H1 (cell line): Measurements from ENCODE around the gene ANKIB1. TPM values are rescaled to one million over a fixed set of nuclear protein-coding genes. Genes with fewer than 3 reads are reported as not detected.

ENCODE experiments used
- CTCF ChIA-PET: fragments of 300-600 bp; sonication (Branson Sonifier 250); formaldehyde crosslinking; loops from one replicate; lab custom pipeline; 2021; ENCODE audit not compliant: partially characterized antibody; lab: Charles Lee
- POLR2A ChIA-PET: fragments of 300-600 bp; sonication (Branson Sonifier 250); formaldehyde crosslinking; loops from one replicate; lab custom pipeline; 2021; ENCODE audit warnings: inconsistent platforms; ENCODE audit not compliant: partially characterized antibody; lab: Charles Lee
- DNase-seq, 2 experiments: peaks; one replicate each; pipeline versions ENCODE4 v3.0.0 to v3.0.0-alpha.2; 2010 to 2022; ENCODE audit warnings: low spot score in 2 of 2, low read depth in 1 of 2, mixed read lengths in 1 of 2
- FAIRE-seq: peaks from 2 replicates; lab custom pipeline; 2011; peaks lifted over from hg19 to GRCh38; lab: Jason Lieb, UNC
- H2AFZ ChIP-seq: 2 replicates; pipeline ENCODE4 v1.8.1; 2012; ENCODE audit warnings: low read length, inconsistent platforms
- H2AK5ac ChIP-seq: 2 replicates; pipeline ENCODE4 v1.6.1; 2013; ENCODE audit warnings: low read depth, low read length
- H2BK120ac ChIP-seq: replicated peaks from 2 replicates; pipeline ENCODE3; 2013; ENCODE audit warnings: low read depth, low read length, inconsistent platforms
- H2BK12ac ChIP-seq: 2 replicates; pipeline ENCODE4 v1.6.1; 2013; ENCODE audit warnings: low read depth, low read length
- H2BK15ac ChIP-seq: 2 replicates; pipeline ENCODE4 v1.6.1; 2013; ENCODE audit warnings: low read length
- H2BK20ac ChIP-seq: 2 replicates; pipeline ENCODE4 v1.6.1; 2013; ENCODE audit warnings: low read length
- H2BK5ac ChIP-seq: 2 replicates; pipeline ENCODE4 v1.6.1; 2013; ENCODE audit warnings: low read depth, low read length
- H3K14ac ChIP-seq: 2 replicates; pipeline ENCODE4 v1.6.1; 2013; ENCODE audit warnings: inconsistent platforms; ENCODE audit not compliant: insufficient read length
- H3K18ac ChIP-seq: 2 replicates; pipeline ENCODE4 v1.6.1; 2013; ENCODE audit warnings: low read length; ENCODE audit errors: extremely low read depth
- H3K23ac ChIP-seq: 2 replicates; pipeline ENCODE4 v1.6.1; 2013; ENCODE audit warnings: inconsistent platforms; ENCODE audit not compliant: insufficient read length
- H3K23me2 ChIP-seq: 2 replicates; pipeline ENCODE4 v1.6.1; 2013; ENCODE audit warnings: low read depth, low read length
- H3K27ac ChIP-seq: 2 replicates; pipeline ENCODE4 v1.6.1; 2011; ENCODE audit warnings: low read depth, low read length, inconsistent platforms
- H3K27me3 ChIP-seq, 4 experiments: replicated peaks in 1 of 4; 1 replicate in 1 of 4; 2 replicates in 3 of 4; pipeline versions ENCODE4 v1.6.1 to v1.8.1; 2011 to 2013; ENCODE audit warnings: low read length in 3 of 4, mild to moderate bottlenecking in 3 of 4, inconsistent platforms in 2 of 4, mixed read lengths in 2 of 4, moderate library complexity in 1 of 4; ENCODE audit not compliant: control insufficient read depth in 3 of 4, insufficient read depth in 3 of 4; ENCODE audit errors: extremely low read depth in 1 of 4
- H3K36me3 ChIP-seq, 4 experiments: 2 replicates each; pipeline versions ENCODE4 v1.6.1 to v1.8.1; 2011 to 2013; ENCODE audit warnings: mild to moderate bottlenecking in 4 of 4, low read length in 3 of 4, moderate library complexity in 2 of 4, control low read depth in 1 of 4, inconsistent platforms in 1 of 4; ENCODE audit not compliant: insufficient read depth in 4 of 4, control insufficient read depth in 2 of 4
- H3K4ac ChIP-seq: replicated peaks from 2 replicates; pipeline ENCODE3; 2013; ENCODE audit warnings: low read length, low read depth, mixed read lengths, inconsistent platforms; ENCODE audit not compliant: insufficient read length
- H3K4me1 ChIP-seq, 4 experiments: replicated peaks in 1 of 4; 1 replicate in 1 of 4; 2 replicates in 3 of 4; pipeline versions ENCODE4 v1.6.1 to v1.8.1; 2011 to 2013; ENCODE audit warnings: low read length in 3 of 4, inconsistent platforms in 2 of 4, mixed read lengths in 1 of 4; ENCODE audit not compliant: insufficient read depth in 4 of 4, control insufficient read depth in 3 of 4
- H3K4me2 ChIP-seq, 2 experiments: 2 replicates each; pipeline versions ENCODE4 v1.6.1 to v1.8.1; 2011 to 2013; ENCODE audit warnings: low read depth in 2 of 2, low read length in 2 of 2, control low read depth in 1 of 2, inconsistent platforms in 1 of 2, mild to moderate bottlenecking in 1 of 2; ENCODE audit not compliant: insufficient read depth in 1 of 2
- H3K4me3 ChIP-seq, 4 experiments: fragments of 200-600, 300-600 bp in 1 of 4; sonication (generic), shearing (Covaris generic), sonication (Bioruptor Twin) in 1 of 4; 2 replicates each; pipeline versions ENCODE4 v1.5.1 to v1.8.1; 2011 to 2016; ENCODE audit warnings: low read length in 4 of 4, low read depth in 3 of 4, control low read depth in 2 of 4, inconsistent platforms in 2 of 4, mild to moderate bottlenecking in 2 of 4, mixed read lengths in 1 of 4, moderate library complexity in 1 of 4; ENCODE audit not compliant: insufficient read depth in 2 of 4; ENCODE audit errors: extremely low read depth in 1 of 4
- H3K56ac ChIP-seq: replicated peaks from 2 replicates; pipeline ENCODE3; 2013; ENCODE audit warnings: low read depth, mild to moderate bottlenecking, mixed read lengths, low read length, inconsistent platforms; ENCODE audit not compliant: insufficient read length
- H3K79me1 ChIP-seq: 2 replicates; pipeline ENCODE4 v1.6.1; 2013; ENCODE audit warnings: low read depth, low read length, control low read depth
- H3K79me2 ChIP-seq, 2 experiments: 2 replicates each; pipeline versions ENCODE4 v1.6.1 to v1.8.1; 2012 to 2013; ENCODE audit warnings: low read length in 2 of 2, mild to moderate bottlenecking in 2 of 2, inconsistent platforms in 1 of 2; ENCODE audit not compliant: insufficient read depth in 2 of 2, control insufficient read depth in 1 of 2
- H3K9ac ChIP-seq, 4 experiments: replicated peaks in 1 of 4; 1 replicate in 1 of 4; 2 replicates in 3 of 4; pipeline versions ENCODE4 v1.6.1 to v1.8.1; 2011 to 2013; ENCODE audit warnings: low read depth in 3 of 4, low read length in 3 of 4, control low read depth in 2 of 4, mild to moderate bottlenecking in 2 of 4, moderate library complexity in 2 of 4, inconsistent platforms in 1 of 4; ENCODE audit errors: extremely low read depth in 1 of 4
- H3K9me3 ChIP-seq, 2 experiments: 2 replicates each; pipeline versions ENCODE4 v1.6.1 to v1.8.1; 2012 to 2013; ENCODE audit warnings: mild to moderate bottlenecking in 2 of 2, moderate library complexity in 2 of 2, control low read depth in 1 of 2, inconsistent platforms in 1 of 2, low read depth in 1 of 2, low read length in 1 of 2, mixed read lengths in 1 of 2; ENCODE audit not compliant: insufficient read depth in 2 of 2
- H4K20me1 ChIP-seq, 2 experiments: replicated peaks in 1 of 2; 2 replicates each; pipeline versions ENCODE3 to v1.8.1; 2011 to 2013; ENCODE audit warnings: inconsistent platforms in 2 of 2, low read length in 2 of 2, mild to moderate bottlenecking in 1 of 2; ENCODE audit not compliant: insufficient read depth in 2 of 2, control insufficient read depth in 1 of 2
- H4K5ac ChIP-seq: 2 replicates; pipeline ENCODE4 v1.6.1; 2013; ENCODE audit warnings: low read length, low read depth, mixed read lengths, inconsistent platforms; ENCODE audit not compliant: insufficient read length
- H4K8ac ChIP-seq: 2 replicates; pipeline ENCODE4 v1.8.0; 2013; ENCODE audit warnings: mild to moderate bottlenecking, moderate library complexity, low read length, inconsistent platforms; ENCODE audit not compliant: insufficient read depth; ENCODE audit errors: extremely low read depth
- H4K91ac ChIP-seq: replicated peaks from 2 replicates; pipeline ENCODE3; 2013; ENCODE audit warnings: low read length, mixed read lengths, inconsistent platforms; ENCODE audit not compliant: insufficient read length
- CBX5 ChIP-seq: fragments of 300-800, 300-1000 bp; sonication (generic); IDR thresholded peaks from 2 replicates; pipeline ENCODE4 v1.7.1; 2016; ENCODE audit warnings: antibody characterized with exemption, low read length, low read depth
- CEBPB ChIP-seq: IDR thresholded peaks from 2 replicates; pipeline ENCODE4 v1.6.1; 2012; ENCODE audit warnings: low read depth, low read length
- CHD2 ChIP-seq: IDR thresholded peaks from 2 replicates; pipeline ENCODE4 v1.6.1; 2012; ENCODE audit warnings: low read length, improper control_type of control experiment
- HDAC6 ChIP-seq: IDR thresholded peaks from one replicate; pipeline ENCODE4 v1.7.1; 2012; ENCODE audit warnings: low read depth, mild to moderate bottlenecking, inconsistent platforms, low read length, moderate library complexity
- RAD21 ChIP-seq, 2 experiments: IDR thresholded peaks in 1 of 2; conservative IDR thresholded peaks in 1 of 2; 2 replicates each; pipeline ENCODE4 v1.6.1; 2011; ENCODE audit warnings: low read depth in 2 of 2, low read length in 2 of 2, improper control_type of control experiment in 1 of 2, inconsistent platforms in 1 of 2, mild to moderate bottlenecking in 1 of 2, moderate library complexity in 1 of 2
- SP4 ChIP-seq: IDR thresholded peaks from 2 replicates; pipeline ENCODE4 v1.6.1; 2012; ENCODE audit warnings: low read length, inconsistent platforms
- WGBS, 2 experiments: shearing (Covaris generic) in 1 of 2; methylation state at CpG; one replicate each; pipeline versions ENCODE4 v1.1.6 to v1.1.7; 2013 to 2015; ENCODE audit warnings: low lambda C conversion rate in 2 of 2, mixed read lengths in 2 of 2, inconsistent platforms in 1 of 2, low coverage in 1 of 2, missing lambda C conversion rate in 1 of 2; ENCODE audit not compliant: insufficient replicate concordance in 2 of 2, insufficient coverage in 1 of 2, insufficient read length in 1 of 2; ENCODE audit errors: extremely low coverage in 1 of 2, missing lambda C conversion rate in 1 of 2; 5-methylcytosine and 5-hydroxymethylcytosine counted together
- polyA plus RNA-seq, 7 experiments: library from polyadenylated mRNA; depleted of rRNA in 3 of 7; stranded (reverse) in 5 of 7; unstranded in 2 of 7; fragments of >200 nt in 5 of 7; fragments of 200-250 nt in 2 of 7; gene quantifications; 1 replicate in 5 of 7; 2 replicates in 1 of 7; 4 replicates in 1 of 7; pipeline versions ENCODE4 v1.2.1 to v1.2.3, GENCODE V29; 2011 to 2013; ENCODE audit warnings: missing spikeins in 2 of 7, mixed read lengths in 2 of 7
- total RNA-seq: library from RNA; stranded (reverse); fragmentation: NEBNext Ultra II Directional; extraction: Animal tissue kit (Norgen Biotek cat#: 25700); gene quantifications from 2 replicates; pipeline ENCODE4 v1.2.1, GENCODE V29; 2021
- TF ChIP-seq, protein P1 (sequence below): IDR thresholded peaks from 2 replicates; pipeline ENCODE4 v1.6.1; 2012; ENCODE audit warnings: inconsistent platforms

The ANKIB1 gene
- total and polyA plus RNA-seq, 2 of the 8 experiments (the other 6 are each of a cell fraction or from before 2014, with no cell fraction given), result 19.2 to 43.0 TPM

DNA sequence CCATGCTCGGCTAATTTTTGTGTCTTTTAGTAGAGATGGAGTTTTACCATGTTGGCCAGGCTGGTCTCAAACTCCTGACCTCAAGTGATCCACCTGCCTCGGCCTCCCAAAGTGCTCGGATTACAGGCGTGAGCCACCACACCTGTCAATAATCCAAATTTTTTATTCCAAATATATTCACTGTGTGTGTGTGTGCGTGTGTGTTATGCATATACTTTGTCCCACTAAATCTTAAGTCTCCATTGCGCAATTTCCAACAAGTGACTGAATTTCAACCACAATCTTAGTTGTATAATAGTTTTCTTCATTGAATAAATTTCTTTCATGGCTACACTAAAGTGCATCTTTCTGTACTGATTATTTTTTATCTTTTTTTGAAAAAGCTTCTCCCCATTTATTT, 2.8 kb upstream of the ANKIB1 start:
- no peak overlapping the region for H3K4ac ChIP-seq
- no peak overlapping the region for H2BK120ac ChIP-seq
- WGBS, 2 experiments, result 94% methylated on average over 6 of the region's 6 CpGs; no CpG with 5 or more reads in 1 of the 2 experiments
- peaks cover 0 to 5% (median 1%) of the 10 kb centered on the region in 4 experiments; a peak in 5 of 7 replicates for H3K4me1 ChIP-seq
- H3K4me2 ChIP-seq, result no peak overlapping the region
- no peak overlapping the region for H3K9ac ChIP-seq
- H2BK15ac ChIP-seq, result no peak overlapping the region
- no peak overlapping the region for H4K8ac ChIP-seq
- ChIA-PET POLR2A (no interaction called here), CTCF (interaction anchor here (1.7 kb wide), 1 partner anchor 205 kb away, joined by 3 read pairs; no protein-coding TSS in a partner anchor)
- H3K9me3 ChIP-seq, result no peaks in the 10 kb centered on the region
- no peak overlapping the region for H2AK5ac ChIP-seq
- H3K27ac ChIP-seq, result no peak overlapping the region
- H3K4me3 ChIP-seq, result no peak overlapping the region
- no peak overlapping the region for H2BK12ac ChIP-seq
- H2BK5ac ChIP-seq, result no peak overlapping the region
- H4K5ac ChIP-seq, result no peak overlapping the region
- no peak overlapping the region for H3K23ac ChIP-seq
- FAIRE-seq (no peak), DNase-seq (no peak)
- H3K79me2 ChIP-seq, result peaks cover 4 to 34% of the 10 kb centered on the region in 2 experiments; a peak in 3 of 4 replicates
- peaks cover 2% of the 10 kb centered on the region; the same call in 1 of the 2 replicates for H3K79me1 ChIP-seq
- TF ChIP-seq, protein P1, sequence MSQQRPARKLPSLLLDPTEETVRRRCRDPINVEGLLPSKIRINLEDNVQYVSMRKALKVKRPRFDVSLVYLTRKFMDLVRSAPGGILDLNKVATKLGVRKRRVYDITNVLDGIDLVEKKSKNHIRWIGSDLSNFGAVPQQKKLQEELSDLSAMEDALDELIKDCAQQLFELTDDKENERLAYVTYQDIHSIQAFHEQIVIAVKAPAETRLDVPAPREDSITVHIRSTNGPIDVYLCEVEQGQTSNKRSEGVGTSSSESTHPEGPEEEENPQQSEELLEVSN, result no peak
- TF ChIP-seq CHD2, result no peak
- peak; percentile 87 for TF ChIP-seq CEBPB
- no peak for TF ChIP-seq CBX5
- TF ChIP-seq SP4, result no peak
- TF ChIP-seq HDAC6, result no peak
- no peak for TF ChIP-seq RAD21 (IDR thresholded peaks at IDR 0.05 in 1 of 2, conservative IDR thresholded peaks at IDR 0.05 in 1 of 2; ENCODE audit: low read depth in 2 of 2, low read length in 2 of 2)
- H2AFZ ChIP-seq, result no peak overlapping the region
- no peak overlapping the region for H2BK20ac ChIP-seq
- H3K36me3 ChIP-seq, result peaks cover 0 to 38% (median 8%) of the 10 kb centered on the region in 4 experiments; a peak in 6 of 8 replicates
- peaks cover 11% of the 10 kb centered on the region; the same call in 1 of the 2 replicates for H3K23me2 ChIP-seq
- H3K18ac ChIP-seq, result no peak overlapping the region
- H4K91ac ChIP-seq, result no peak overlapping the region
- H3K56ac ChIP-seq, result no peak overlapping the region
- H3K14ac ChIP-seq, result no peak overlapping the region
- peaks cover 0 to 5% of the 10 kb centered on the region in 2 experiments for H4K20me1 ChIP-seq
- H3K27me3 ChIP-seq, result no peaks in the 10 kb centered on the region
